Activated CD4-positive, alpha-beta T cell treated with anti-CD3 and anti-CD28 coated beads, Interleukin-2, amount 10 ng/mL, durations not matched to agents 24 days and 14 days (primary cell): ENCODE results near the gene STX7. TPM values are rescaled to one million over a fixed set of nuclear protein-coding genes. Genes with fewer than 3 reads are reported as not detected.

Experiments
- DNase-seq: peaks from one replicate; pipeline ENCODE4 v3.0.0; 2022
- H3K27ac Mint-ChIP-seq: one replicate; pipeline ENCODE4 v1.8.0; 2022; ENCODE audit warnings: mild to moderate bottlenecking, mixed read lengths
- H3K27me3 Mint-ChIP-seq: one replicate; pipeline ENCODE4 v1.8.0; 2022; ENCODE audit warnings: mixed read lengths
- H3K36me3 Mint-ChIP-seq: one replicate; pipeline ENCODE4 v1.8.0; 2022; ENCODE audit warnings: low read depth, mild to moderate bottlenecking, mixed read lengths
- H3K4me1 Mint-ChIP-seq: one replicate; pipeline ENCODE4 v1.8.0; 2021; ENCODE audit warnings: mixed read lengths
- H3K4me3 Mint-ChIP-seq: one replicate; pipeline ENCODE4 v1.8.0; 2022; ENCODE audit warnings: mild to moderate bottlenecking, moderate library complexity, mixed read lengths
- H3K9me3 Mint-ChIP-seq: one replicate; pipeline ENCODE4 v1.8.0; 2021; ENCODE audit warnings: mixed read lengths
- intact Hi-C: fragments of 100-400 bp; cut with micrococcal nuclease; formaldehyde crosslinking; loops from one replicate; pipeline ENCODE4 v1.15.1; 2023
- total RNA-seq: library from RNA; stranded (reverse); gene quantifications from 2 replicates; pipeline ENCODE4 v1.2.3, GENCODE V29; 2022

STX7 gene
- total RNA-seq, 1 donor from 2014 or later: 16.3 TPM

- Mint-ChIP-seq H3K4me1 (peaks cover 11% of the 10 kb centered on the region), H3K4me3 (no peak overlapping the region), H3K27ac (no peak overlapping the region), H3K27me3 (peaks cover 52% of the 10 kb centered on the region), H3K36me3 (no peaks in the 10 kb centered on the region), H3K9me3 (no peaks in the 10 kb centered on the region)
- intact Hi-C loops: no loop called here
- no peak for DNase-seq
These were observed 107.6 kb downstream of the STX7 start for GRCh38 chr6:132405143-132405915.

DNA sequence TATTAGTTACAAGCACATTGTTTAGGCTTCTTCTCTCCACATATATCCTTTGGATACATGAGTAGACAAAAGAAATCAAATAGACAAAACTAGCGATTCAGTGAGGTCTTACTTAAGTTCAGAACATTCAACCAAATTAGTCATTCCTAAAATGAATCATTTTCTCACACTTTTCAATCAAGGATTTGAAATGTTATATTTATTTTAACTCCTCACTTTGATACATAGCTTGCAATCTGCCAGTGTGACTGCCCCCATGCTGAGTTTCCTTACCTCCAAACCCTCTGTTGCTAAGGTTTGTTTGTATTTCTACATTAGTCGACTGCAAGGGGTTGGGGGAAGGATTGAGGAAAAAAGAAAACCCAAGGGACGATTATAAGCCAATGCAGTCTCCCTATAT lies 108.2 kb downstream of the STX7 start:
- no peaks in the 10 kb centered on the region for H3K36me3 Mint-ChIP-seq
- no peaks in the 10 kb centered on the region for H3K9me3 Mint-ChIP-seq
- intact Hi-C loops: loop anchor here (5.0 kb wide), 2 partner anchors 37 to 78 kb away; no protein-coding TSS in a partner anchor
- no peak for DNase-seq
- H3K4me3 Mint-ChIP-seq: no peak overlapping the region
- no peak overlapping the region for H3K27ac Mint-ChIP-seq
- H3K4me1 Mint-ChIP-seq: peaks cover 11% of the 10 kb centered on the region
- H3K27me3 Mint-ChIP-seq: peaks cover 58% of the 10 kb centered on the region

DNA sequence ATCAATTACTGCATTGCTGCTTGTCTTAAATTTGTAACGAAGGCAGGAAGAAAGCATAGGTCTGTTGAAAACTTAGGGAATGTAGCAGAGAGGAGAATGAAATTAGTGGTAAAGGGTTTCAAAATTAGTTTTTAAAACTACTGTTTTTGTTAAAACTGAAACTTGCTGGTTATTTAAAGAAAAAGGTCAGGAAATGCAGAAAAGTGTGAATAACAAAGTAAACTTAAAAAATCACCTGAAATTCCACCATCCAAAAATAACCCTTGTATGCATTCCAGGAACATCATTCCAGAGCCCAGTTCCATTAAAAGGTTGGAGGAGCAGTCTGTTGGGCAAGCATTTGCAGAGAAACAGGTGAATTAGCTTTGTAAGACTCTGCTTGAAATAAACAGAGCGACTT lies 108.6 kb downstream of the STX7 start:
- peaks cover 61% of the 10 kb centered on the region for H3K27me3 Mint-ChIP-seq
- no peaks in the 10 kb centered on the region for H3K36me3 Mint-ChIP-seq
- H3K9me3 Mint-ChIP-seq: no peaks in the 10 kb centered on the region
- DNase-seq: no peak
- no peak overlapping the region for H3K4me3 Mint-ChIP-seq
- peaks cover 11% of the 10 kb centered on the region for H3K4me1 Mint-ChIP-seq
- intact Hi-C loops: loop anchor here (5.0 kb wide), 2 partner anchors 37 to 78 kb away; no protein-coding TSS in a partner anchor
- H3K27ac Mint-ChIP-seq: no peak overlapping the region

- no peak overlapping the region for H3K4me3 Mint-ChIP-seq
- H3K4me1 Mint-ChIP-seq: peaks cover 11% of the 10 kb centered on the region
- intact Hi-C loops: loop anchor here (5.0 kb wide), 2 partner anchors 34 to 81 kb away; no protein-coding TSS in a partner anchor
- H3K36me3 Mint-ChIP-seq: no peaks in the 10 kb centered on the region
- no peak for DNase-seq
- no peak overlapping the region for H3K27ac Mint-ChIP-seq
- H3K27me3 Mint-ChIP-seq: peaks cover 66% of the 10 kb centered on the region
- H3K9me3 Mint-ChIP-seq: no peaks in the 10 kb centered on the region
These were observed 111.2 kb downstream of the STX7 start for GRCh38 chr6:132401618-132402285.

- H3K36me3 Mint-ChIP-seq: no peaks in the 10 kb centered on the region
- DNase-seq: no peak
- peaks cover 4% of the 10 kb centered on the region for H3K9me3 Mint-ChIP-seq
- H3K27me3 Mint-ChIP-seq: peaks cover 67% of the 10 kb centered on the region
- H3K4me1 Mint-ChIP-seq: peaks cover 11% of the 10 kb centered on the region
- H3K27ac Mint-ChIP-seq: no peak within 1 kb of the TSS
- intact Hi-C loops: loop anchor here (5.0 kb wide), 2 partner anchors 34 to 81 kb away; no protein-coding TSS in a partner anchor
- peak within 1 kb of the TSS; percentile 48 for H3K4me3 Mint-ChIP-seq
These were observed 111.9 kb downstream of the STX7 start, which contains the start of gene MOXD1 for GRCh38 chr6:132400883-132401617. TSS of gene MOXD1 (minus strand) at chr6:132401475. CDS start at chr6:132401426, 49 bp downstream.

DNA sequence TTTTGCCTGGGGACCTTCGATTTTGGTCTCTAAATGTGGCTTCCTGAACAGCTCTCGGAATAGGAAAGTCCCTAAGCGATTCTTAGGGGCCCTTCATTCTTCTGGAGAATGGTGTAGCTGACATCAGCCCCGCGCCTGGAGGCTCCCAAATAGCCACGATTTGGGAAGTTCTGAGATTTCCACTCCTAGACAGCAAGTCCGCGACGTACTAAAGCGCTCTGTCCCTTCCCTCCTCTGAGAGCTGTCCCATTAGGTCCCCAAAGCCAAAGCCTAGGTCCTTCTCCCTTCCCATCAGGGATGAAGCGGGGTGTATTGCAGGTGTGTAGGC lies 112.4 kb downstream of the STX7 start:
- Mint-ChIP-seq H3K36me3 (no peaks in the 10 kb centered on the region), H3K9me3 (peaks cover 6% of the 10 kb centered on the region), H3K4me1 (peaks cover 11% of the 10 kb centered on the region), H3K4me3 (peak overlapping the region; percentile 48), H3K27ac (no peak overlapping the region), H3K27me3 (peaks cover 66% of the 10 kb centered on the region)
- intact Hi-C loops: loop anchor here (5.0 kb wide), 2 partner anchors 33 to 82 kb away; no protein-coding TSS in a partner anchor
- DNase-seq: no peak

DNA sequence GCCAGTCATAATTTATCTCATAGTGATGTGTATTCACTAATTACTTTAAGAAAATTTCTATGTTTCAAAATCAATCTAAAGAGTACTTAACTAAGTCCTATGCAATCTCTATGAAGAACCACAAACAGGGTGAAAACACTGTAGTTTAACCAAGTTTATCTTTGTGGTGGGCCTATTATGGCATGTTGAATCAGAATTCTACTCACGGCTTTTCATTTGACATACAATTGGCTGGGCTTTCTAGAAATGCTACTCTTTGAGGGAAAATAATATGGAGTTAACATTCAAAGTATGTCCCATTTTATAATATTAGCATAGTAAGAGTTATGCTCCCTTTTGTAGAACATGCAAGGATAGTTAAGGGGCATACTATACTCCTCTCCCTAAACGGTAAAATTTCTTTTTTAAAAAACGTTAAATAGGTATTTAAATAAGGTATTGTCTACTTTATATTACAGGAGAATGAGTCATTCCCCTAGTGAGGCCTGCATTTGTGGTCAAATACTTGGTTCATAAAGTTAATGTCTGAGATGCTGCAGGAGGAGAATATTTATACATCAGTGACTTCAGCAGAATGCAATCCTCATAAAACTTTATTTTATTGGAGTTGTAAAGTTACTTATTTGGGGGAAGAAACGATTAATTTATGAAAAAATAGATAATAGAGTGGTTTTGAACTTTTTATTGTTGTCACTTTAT lies 113.4 kb downstream of the STX7 start:
- Mint-ChIP-seq H3K27me3 (peaks cover 71% of the 10 kb centered on the region), H3K27ac (no peak overlapping the region), H3K9me3 (peaks cover 6% of the 10 kb centered on the region), H3K4me1 (peaks cover 11% of the 10 kb centered on the region), H3K36me3 (no peaks in the 10 kb centered on the region), H3K4me3 (no peak overlapping the region)
- intact Hi-C loops: loop anchor here (5.0 kb wide), 2 partner anchors 32 to 83 kb away; no protein-coding TSS in a partner anchor
- DNase-seq: no peak

Other genes starting within 250 kb of the STX7 start
- gene MOXD1, start 111.6 kb downstream of the STX7 start, total RNA-seq: 0.12 TPM in 1 of 2 replicates, not detected in the other
- gene TAAR9, start 25.2 kb upstream of the STX7 start, total RNA-seq: not detected in 2 replicates
- gene TAAR8, start 39.6 kb upstream of the STX7 start, total RNA-seq: not detected in 2 replicates
- gene TAAR6, start 57.2 kb upstream of the STX7 start, total RNA-seq: not detected in 2 replicates
- not detected in 2 replicates for gene TAAR5, start 76.6 kb upstream of the STX7 start, total RNA-seq
- not detected in 2 replicates for gene TAAR2, start 111.2 kb upstream of the STX7 start, total RNA-seq
- gene TAAR1, start 146.1 kb upstream of the STX7 start, total RNA-seq: not detected in 2 replicates
- not detected in 2 replicates for gene VNN1, start 200.9 kb upstream of the STX7 start, total RNA-seq
- gene VNN2, start 244.8 kb upstream of the STX7 start, total RNA-seq: 3.3 and 3.5 TPM in 2 replicates